Measurements from ENCODE around the gene NUBPL. TPM values are rescaled to one million over a fixed set of nuclear protein-coding genes. Genes with fewer than 3 reads are reported as not detected.

The NUBPL gene
- total RNA-seq, 1 experiment from 2014 or later: 5.7 TPM

DNA sequence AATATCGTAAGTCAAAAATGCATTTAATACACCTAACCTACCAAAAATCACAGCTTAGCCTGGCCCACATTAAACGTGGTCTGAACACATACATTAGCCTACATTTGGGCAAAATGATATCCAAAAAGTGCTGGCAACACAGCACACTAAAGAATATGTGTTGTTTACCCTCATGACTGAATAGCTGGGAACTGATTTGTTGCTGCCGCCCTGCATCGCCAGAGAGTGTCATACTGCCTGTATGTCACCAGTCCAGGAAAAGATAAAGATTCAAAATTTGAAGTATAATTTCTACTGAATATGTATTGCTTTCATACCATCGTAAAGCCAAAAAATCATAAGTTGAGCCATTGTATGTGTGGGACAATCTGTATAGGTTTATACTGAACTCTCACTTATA lies 157.8 kb downstream of the NUBPL start:
- Histone ChIP-seq H3K27me3 (ENCODE audit: control insufficient read depth, insufficient read depth, low read length) (no peaks in the 10 kb centered on the region), H3K36me3 (ENCODE audit: control insufficient read depth, insufficient read depth, low read length) (no peaks in the 10 kb centered on the region), H3K4me3 (ENCODE audit: low read depth in 2 of 2, low read length in 2 of 2) (no peak overlapping the region), H3K27ac (ENCODE audit: low read length) (no peak overlapping the region), H3K9me3 (ENCODE audit: control insufficient read depth, insufficient read depth, low read depth, low read length) (no peaks in the 10 kb centered on the region), H3K4me1 (ENCODE audit: control insufficient read depth, insufficient read depth, low read length) (no peaks in the 10 kb centered on the region)
- BruUV-seq (replicated peaks): no TSS peak
- ChIA-PET POLR2A (no interaction called here), CTCF (no interaction called here)
- DNase-seq (ENCODE audit: low read depth, low spot score) (no peak), ATAC-seq (no peak)
- TF ChIP-seq REST (IDR thresholded peaks at IDR 0.05; ENCODE audit: insufficient read depth in 1 of 2, low read depth in 2 of 2, low read length in 1 of 2) (no peak), POLR2AphosphoS5 (IDR thresholded peaks at IDR 0.05; ENCODE audit: low read depth, low read length) (no peak), CTCF (IDR thresholded peaks at IDR 0.05) (no peak), SIN3A (IDR thresholded peaks at IDR 0.05; ENCODE audit: borderline replicate concordance, insufficient read depth, low read depth, low read length) (no peak), TCF7L2 (IDR thresholded peaks at IDR 0.05; ENCODE audit: low read depth, low read length) (no peak)
- intact Hi-C loops (cut with micrococcal nuclease; ENCODE audit: unreplicated experiment): no loop called here
- in situ Hi-C loops (cut with HindIII; ENCODE audit: low pct_unique_long_range_greater_than_20kb, low sequenced_read_pairs): no loop called here

DNA sequence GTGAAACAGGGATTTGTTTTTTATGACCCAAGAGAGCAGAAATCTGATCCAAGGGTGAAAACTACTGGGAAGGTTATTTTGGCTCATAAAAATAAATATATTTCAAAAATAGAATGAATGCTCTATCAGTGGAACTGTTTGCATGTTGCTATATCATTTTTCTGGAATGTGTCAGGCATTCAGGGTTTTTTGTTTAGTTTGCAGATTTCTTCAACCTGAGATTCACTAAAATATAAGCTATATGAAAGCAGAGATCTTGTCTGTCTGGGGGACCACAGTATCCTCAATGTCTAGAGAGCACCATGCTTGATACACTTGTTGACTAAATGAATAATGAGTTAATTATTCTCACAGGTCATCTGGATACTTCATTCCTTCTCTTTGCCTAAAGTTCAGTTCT lies 165.1 kb downstream of the NUBPL start:
- intact Hi-C loops (cut with micrococcal nuclease; ENCODE audit: unreplicated experiment): no loop called here
- no peak for DNase-seq (ENCODE audit: low read depth, low spot score)
- CTCF ChIA-PET: no interaction called here
- in situ Hi-C loops (cut with HindIII; ENCODE audit: low pct_unique_long_range_greater_than_20kb, low sequenced_read_pairs): no loop called here
- POLR2A ChIA-PET: no interaction called here
- no TSS peak for BruUV-seq (replicated peaks)
- TF ChIP-seq POLR2AphosphoS5 (IDR thresholded peaks at IDR 0.05; ENCODE audit: low read depth, low read length): no peak
- TF ChIP-seq TCF7L2 (IDR thresholded peaks at IDR 0.05; ENCODE audit: low read depth, low read length): no peak
- TF ChIP-seq CTCF (IDR thresholded peaks at IDR 0.05): no peak
- TF ChIP-seq REST (IDR thresholded peaks at IDR 0.05; ENCODE audit: insufficient read depth in 1 of 2, low read depth in 2 of 2, low read length in 1 of 2): no peak
- TF ChIP-seq SIN3A (IDR thresholded peaks at IDR 0.05; ENCODE audit: borderline replicate concordance, insufficient read depth, low read depth, low read length): no peak
- Histone ChIP-seq H3K4me3 (ENCODE audit: low read depth in 2 of 2, low read length in 2 of 2) (no peak overlapping the region), H3K9me3 (ENCODE audit: control insufficient read depth, insufficient read depth, low read depth, low read length) (0 out of 2 replicates have a peak, but pooled peaks cover 3% of the 10 kb centered on the region), H3K4me1 (ENCODE audit: control insufficient read depth, insufficient read depth, low read length) (no peaks in the 10 kb centered on the region), H3K36me3 (ENCODE audit: control insufficient read depth, insufficient read depth, low read length) (no peaks in the 10 kb centered on the region), H3K27ac (ENCODE audit: low read length) (no peak overlapping the region), H3K27me3 (ENCODE audit: control insufficient read depth, insufficient read depth, low read length) (no peaks in the 10 kb centered on the region)
- ATAC-seq: no peak
